Measurements from ENCODE around the gene CISD2.
"Not testable (repeated sequence)": the region's sequence is repeated elsewhere in the genome, so short reads cannot be mapped to it uniquely, and the experiment has no call there.

The CISD2 gene, protein sequence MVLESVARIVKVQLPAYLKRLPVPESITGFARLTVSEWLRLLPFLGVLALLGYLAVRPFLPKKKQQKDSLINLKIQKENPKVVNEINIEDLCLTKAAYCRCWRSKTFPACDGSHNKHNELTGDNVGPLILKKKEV

DNA sequence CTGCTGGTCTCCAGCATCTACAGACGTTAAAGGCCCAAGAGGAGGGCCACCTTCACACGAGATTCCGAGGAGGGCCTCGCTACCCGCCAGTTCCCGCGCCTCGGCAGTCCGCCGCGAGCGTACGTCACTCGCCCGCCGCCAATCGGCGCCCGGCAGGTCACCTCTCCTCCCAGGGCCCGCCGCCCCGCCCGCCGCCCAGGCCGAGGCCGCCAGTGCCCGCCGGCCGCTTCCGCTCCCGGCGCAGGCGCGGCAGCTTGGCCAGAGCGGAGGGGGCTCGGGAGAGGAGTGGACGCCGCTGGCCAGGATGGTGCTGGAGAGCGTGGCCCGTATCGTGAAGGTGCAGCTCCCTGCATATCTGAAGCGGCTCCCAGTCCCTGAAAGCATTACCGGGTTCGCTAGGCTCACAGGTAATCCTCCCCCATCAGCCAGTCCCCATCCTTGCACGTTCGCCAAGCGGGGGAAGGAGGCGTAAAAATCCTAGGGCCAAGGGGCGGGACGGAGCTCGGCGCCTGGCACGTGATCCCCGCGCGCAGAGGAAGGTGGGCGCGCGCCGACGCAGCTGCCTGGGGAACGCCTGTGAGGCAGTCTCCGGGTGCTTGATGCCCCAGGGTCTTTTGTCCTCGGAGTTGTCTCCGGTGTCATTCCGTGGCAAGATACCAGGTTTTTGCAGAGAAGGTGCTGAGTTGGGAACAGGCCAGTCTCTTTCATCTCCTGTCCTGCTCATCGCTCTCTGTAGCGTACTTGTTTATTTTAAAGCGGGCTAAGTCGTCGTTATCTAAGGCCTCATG lies at the start of gene CISD2:
Gene CISD2 (plus strand): TSS at position 212 of the 788 bp plus-strand sequence. CDS start 93 bp downstream, at position 305.
- peak; percentile 95 to 97 for DNase-seq

DNA sequence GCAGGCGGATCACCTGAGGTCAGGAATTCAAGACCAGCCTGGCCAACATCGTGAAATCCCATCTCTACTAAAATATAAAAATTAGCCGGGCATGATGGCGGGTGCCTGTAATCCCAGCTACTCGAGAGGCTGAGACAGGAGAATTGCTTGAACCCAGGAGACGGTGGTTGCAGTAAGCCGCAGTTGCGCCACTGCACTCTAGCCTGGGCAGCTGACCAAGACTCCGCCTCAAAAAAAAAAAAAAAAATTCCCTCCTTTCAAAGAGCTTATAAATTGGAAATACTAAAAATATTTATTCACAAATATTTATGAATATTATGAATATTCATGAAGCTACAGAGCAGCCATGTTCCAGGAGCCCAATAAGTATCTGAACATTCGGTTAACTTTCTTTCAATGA lies 49.7 kb upstream of the CISD2 start:
- not testable (repeated sequence) for DNase-seq

DNA sequence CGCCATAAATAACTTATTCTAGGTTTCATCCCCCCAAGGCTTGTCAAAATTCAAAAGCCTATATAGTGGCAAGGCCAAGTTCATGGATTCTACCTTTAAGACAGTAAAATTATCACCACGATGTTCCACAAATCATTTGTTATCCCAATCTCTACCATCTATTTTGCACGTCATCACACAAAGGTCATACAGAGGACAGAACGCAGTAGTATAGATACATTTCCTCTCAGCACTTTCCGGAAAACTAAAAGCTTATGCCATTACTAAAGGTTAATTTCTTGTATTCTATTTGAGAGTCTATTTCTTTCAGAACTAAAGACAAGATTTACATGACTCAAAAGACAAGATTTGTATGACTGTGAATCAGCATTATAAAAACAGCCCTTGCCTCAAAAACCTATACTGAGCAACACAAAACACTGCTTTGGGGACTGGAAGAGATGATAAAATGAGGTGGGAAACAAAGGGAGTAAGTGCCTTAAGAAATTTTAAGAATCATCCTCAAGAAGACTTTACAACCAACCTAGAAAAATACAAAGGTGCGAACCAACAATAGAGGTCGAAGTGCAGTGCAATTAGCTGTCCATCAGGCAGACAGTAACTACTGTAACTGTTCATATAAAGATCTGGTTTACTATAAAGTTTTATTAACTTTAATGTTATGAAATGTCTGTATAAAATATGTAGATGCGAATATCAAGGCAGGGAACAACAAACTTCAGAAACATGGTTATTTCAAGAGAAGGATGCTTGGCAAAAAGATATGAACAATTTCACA lies 49.0 kb upstream of the CISD2 start:
- DNase-seq, result no peak

DNA sequence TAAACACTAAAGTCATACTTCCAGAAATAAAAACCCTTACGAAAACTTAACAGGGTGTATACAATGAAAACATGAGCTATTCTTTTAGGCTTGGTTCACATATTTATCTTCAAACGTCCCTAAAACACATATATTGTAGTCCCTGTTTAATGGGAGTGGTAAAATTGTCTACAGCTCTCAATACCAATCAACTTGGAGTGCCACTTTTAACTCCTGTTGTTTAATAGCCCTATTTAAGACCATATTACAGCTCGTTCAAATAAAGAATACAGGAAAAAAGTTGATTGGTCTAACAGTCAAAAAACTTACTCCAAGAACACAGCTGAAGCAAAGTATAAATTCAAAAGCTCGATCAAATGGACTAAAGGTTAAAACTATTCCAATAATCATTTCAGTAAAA lies 45.3 kb upstream of the CISD2 start:
- DNase-seq, result no peak

DNA sequence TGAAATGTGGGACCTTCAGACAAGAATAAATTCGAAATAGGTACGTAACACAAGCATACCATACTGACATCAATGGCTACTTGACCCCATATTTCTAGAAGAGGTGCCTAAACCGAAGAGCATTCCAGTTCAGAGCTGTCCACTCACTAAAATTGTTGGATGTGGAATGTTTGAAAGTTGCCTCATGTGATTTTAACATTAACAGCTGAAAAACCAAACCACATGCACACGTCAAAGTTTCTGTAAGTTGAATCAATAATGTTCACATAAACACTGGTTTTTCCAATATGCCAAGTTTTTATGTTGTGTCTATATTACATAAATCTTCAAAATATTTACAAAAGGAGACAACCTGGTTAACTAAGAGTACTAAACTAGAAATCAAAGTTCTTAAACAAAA lies 44.9 kb upstream of the CISD2 start:
- no peak for DNase-seq

DNA sequence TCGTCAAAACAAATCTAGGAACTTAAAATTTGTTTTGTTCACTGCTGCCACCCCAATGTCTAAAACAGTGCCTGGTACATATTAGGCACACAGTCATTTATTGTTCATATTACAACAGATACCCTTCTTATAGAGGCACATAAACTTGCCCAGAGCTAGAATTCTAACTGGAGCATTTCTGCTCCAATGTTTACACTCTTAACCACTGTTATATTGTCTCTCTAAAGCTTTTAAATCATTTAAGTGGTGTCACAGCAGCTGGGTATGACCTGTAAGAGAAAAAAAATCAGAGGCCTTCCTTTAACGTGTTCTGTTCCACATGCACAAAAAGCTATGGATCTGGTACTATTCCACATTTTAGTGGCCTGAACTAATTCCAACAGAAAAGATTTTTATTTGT lies 44.4 kb upstream of the CISD2 start:
- DNase-seq, result no peak

DNA sequence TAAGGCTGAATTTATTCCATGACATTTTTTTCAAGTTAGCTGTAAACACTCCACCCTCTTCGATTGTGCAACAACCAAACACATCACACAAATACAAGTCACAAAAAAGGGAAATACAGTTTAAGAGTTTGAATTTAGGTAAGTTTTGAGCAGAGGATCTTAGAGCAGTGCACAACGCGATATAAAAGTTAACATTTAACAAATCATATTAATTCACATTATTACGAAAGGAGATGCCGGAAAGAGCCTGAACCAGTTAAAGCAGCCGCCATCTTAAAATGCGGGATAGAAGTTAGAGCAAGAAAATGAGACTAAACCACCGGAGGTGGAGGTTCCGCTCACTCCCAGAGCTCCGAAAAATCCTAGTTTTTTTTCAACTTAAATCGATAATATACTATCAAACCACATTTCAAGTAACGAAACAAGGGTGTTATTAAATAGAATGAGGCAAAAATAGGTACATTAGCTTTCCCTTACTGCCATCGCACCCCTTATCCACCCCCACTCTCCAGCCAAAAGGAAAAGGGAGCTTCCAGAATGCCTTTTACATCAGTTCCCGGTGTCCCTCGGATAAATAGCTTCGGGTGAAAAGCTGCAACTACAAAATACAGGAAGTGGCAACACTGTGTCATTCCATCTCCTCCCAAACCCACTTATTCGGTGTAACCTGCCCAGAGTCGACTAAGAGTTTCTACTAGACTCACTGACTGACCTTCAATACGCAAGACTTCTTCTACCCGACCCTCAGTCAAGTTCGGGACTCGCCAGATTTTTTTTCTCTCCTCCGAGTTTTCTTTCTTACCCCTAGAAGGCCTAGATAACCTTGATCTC lies 43.3 kb upstream of the CISD2 start:
- peak; percentile 69 to 71 for DNase-seq

DNA sequence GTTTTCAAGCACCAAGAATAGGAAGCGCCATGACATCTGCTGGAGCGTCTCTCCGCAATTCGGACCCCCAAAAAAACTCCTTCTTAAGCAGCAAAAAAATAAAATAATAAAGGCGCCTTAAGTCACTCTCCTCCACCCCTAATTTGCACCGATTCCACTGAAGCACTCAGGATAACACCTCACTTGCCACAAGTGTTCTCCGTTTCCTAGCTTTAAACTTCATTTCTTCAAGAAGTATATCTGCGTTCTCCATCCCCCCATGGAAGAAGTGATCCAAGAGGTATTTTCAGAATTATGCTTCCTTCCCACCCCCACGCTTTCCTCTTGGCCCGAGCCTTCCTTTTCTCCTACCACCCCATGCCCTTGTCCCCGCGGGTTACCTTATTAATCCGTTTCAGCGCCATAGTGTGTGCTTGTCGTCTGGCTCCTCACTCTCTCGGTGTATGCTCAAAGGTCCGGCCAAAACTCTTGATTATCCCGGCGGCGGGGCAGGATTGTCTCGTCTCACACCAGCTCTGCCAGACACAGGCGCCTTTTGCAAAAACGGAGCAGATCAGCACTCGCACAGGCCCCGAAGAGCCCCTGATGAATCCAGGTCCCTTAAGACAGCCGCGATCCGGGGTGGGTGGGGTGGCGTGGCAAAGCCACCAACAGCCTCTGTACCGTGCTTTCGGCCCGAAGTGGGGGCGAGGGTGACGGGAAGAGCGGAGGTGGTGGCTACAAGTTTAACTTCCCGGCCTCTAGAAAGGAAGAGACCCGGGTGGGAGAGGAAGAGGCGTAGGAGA lies 42.5 kb upstream of the CISD2 start:
- peak in 1 of 2 experiments; percentile 53 for DNase-seq

DNA sequence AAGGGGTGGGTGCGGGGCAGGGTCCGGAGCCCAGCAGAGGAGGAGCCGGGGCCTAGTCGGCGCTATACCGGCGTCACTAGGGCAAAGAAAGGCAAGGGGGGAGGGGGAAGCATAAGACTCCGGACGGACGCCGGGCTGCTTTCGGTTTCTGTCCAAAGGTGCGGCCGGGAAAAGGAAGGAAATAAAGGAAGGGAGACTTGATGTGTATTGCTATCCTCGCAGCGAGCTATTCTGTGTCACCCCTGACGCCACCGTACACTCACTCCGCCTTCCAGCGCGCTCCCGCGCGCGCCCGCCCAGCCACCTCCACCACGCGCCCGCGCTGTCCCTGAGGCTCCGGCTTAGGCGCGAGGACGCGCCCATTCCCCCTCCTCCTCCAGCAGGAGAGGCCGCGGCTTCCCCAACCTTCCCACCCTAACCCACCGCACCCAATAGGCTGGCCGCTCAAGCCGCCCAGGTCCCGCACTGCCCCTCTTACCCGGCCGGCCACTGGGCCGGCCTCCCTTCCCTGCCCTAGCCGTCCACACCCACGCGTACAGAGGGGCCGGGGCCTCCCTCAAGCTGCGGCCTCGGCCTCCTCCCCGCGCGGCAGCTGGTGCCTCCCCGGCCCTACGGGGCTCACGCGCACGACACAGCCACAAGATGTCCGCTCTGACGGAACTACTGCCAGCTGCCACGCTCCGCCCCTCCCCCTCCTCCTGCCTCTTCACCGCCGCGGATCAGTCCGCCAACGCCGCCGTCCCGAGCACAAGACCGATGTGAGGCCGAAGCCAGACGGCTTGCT lies 41.7 kb upstream of the CISD2 start, which contains the start of gene UBE2D3:
Gene UBE2D3 (minus strand): TSS at position 662 of the 784 bp plus-strand sequence. CDS start 1,043 bp downstream, outside the sequence.
- DNase-seq, result peak; percentile 95 to 96

DNA sequence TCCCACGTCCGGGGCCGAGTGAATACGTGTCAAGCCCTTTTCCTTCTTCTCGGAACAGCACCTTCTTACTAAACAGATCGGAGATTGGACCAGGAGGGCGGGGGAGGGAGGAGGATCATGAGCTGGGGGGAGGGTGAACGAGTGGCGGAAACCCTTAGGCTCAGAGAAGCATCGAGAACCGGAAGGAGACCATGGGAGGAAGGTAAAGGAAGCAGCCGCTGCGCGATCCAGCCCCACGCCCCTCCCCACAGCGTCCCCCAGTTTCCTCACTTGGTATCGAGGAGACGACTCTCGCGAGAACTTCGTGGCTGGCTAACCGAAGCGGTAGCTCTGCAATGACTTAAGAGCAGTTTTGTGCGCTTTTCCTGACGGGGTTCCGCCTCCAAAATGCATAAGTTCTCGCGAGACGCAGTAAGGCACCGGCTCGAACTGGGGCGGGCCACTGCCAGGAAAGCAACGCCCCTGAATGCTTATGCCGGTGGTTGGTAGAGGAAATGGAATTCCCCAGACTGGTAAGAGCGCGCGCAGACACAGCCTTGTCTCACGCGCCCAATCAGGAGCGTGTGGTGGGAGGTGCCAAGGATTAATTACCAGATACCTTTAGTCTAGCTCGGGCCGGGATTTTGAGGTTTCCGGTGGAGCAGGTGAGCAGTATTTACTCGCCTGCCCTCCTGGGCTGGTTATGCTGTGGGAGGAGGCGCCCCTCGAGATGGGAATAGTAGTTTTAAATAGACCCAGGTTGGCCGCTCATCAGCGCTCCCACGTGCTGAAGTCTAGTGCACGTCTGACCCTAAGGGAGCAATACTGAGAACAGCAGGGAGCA lies 40.9 kb upstream of the CISD2 start:
- DNase-seq, result peak; percentile 99 to 100

DNA sequence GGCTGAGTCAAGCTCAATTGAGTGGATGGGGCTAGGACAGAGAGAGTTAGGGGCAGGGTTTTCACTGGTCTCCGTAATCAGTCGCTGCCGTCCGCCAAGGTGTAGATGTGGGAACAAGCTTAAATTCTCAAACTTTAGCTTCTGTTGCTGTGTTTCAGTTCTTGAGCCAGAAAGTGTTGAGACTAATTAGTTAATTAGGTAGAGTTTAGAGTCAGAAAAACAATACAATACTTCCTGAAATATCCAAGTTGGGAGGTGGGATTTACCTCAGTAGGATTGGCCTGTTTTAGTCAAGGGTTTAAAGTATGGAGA lies 40.3 kb upstream of the CISD2 start:
- DNase-seq, result peak; percentile 51 to 61

DNA sequence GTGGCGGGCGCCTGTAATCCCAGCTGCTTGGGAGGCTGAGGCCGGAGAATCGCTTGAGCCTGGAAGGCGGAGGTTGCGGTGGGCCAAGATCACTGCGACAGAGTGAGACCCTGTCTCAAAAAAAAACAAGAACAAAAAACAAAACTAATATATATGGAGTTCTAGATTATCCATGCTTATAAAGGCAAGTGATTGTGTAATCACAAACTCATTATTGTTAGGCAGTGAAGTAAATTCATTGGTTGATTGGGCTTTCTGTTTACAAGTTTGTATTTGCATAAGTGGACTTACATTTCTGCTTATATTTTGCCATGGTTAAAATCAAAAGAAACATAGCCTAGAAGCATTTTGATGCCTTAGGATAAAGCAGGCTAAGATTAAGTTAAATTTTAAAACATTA lies 39.0 kb upstream of the CISD2 start:
- DNase-seq, result no peak

DNA sequence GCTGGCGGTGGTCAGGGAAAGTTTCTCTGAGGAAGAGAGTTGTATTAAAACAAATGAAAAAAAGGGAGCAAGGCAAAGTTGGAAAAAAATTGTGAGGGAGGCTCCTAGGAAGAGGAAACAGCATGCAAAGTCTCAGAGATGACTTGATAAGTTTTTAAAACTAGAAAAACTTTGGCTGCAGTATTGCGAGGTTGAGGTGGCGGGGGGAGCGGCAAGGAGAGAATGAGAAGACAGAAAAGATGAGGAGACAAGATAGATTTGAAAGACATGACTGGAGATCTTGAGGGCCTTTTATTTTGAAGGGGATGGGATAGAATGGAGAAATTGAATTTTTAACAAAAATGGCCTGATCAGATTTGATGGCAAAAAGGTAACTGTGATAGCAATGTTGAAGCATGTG lies 36.7 kb upstream of the CISD2 start:
- DNase-seq, result no peak

DNA sequence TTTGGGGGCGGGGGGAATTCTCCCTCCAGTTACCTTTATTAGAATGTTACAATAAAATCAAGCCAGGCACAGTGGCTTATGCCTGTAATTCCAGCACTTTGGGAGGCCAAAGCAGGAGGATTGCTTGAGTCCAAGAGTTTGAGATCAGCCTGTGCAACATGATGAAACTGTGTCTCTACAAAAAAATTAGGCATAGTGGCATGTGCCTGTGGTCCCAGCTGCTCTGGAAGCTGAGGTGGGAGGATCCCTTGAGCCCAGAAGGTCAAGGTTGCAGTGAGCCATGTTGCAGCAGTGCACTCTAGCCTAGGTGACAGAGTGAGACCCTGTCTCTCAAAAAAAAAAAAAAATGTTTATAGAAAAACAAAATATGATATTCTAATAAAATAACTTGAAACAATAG lies 36.1 kb upstream of the CISD2 start:
- DNase-seq, result no peak

DNA sequence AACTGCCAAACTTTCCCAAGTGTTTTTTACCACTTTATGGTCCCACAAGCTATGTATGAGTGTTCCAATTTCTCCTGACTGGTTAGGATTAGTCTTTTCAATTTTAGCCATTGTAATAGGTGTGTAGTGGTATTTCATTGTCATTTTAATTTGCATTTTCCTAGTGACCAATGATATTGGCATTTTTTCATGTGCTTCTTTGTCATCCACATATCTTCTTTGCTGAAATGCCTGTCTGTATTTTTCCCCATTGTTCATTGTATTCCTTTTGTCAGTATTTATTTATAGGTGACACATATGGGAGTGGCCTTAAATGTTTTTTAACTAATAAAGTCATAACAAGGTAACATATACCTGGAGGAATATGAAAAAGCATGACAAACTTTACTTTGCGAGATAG lies 32.2 kb upstream of the CISD2 start:
- DNase-seq, result no peak

DNA sequence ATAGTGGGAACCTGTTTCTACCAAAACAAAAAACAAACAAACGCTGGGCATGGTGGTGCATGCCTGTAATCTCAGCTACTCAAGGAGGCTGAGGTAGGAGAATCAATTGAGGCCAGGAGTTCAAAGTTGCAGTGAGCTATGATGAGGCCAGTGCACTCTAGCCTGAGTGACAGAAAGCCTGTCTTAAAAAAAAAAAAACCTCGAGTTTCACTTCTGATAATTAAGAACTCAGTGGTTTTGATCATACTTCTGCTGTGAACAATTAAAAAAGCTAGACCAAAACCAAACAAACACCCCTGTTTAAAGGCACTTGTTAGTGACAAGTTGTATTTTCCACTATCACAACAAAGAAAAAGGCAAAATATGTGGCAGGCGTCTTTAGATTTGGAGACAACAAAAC lies 26.4 kb upstream of the CISD2 start:
- no peak for DNase-seq

DNA sequence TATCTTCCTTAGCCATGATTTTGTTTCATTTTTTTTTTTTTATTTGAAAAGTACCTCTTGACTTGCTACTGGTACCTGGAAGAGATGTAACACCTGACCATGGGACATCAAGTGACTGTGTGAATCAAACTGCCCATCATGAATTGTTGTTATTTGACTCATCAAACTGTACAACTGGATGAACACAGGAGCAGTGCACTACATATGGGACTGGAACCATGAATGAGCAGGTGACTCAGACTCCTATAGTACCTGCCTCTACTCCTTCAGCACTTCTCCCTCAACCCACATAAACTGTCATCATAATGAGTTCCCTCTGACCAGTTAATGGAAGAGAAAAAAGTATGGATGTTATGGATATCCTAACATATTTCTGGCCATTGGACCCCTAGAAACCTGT lies 25.5 kb upstream of the CISD2 start:
- DNase-seq, result no peak

DNA sequence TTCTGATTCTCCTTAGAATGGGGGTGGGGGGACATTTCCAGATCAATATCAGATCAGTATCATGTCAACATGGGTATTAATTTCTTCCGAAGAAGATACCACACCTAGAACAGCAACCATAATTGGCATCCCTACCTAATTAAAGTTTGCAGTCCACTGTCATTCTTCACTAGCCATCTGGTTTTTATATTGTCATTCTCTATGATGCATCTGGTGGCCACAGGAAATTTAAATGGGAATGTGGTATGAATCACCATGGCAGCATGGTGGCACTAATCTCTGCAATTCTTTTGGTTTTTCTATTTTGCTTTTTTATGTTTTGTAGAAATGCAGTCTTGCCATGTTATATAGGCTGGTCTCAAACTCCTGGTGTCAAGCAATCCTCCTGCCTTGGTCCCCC lies 24.9 kb upstream of the CISD2 start:
- DNase-seq, result no peak

DNA sequence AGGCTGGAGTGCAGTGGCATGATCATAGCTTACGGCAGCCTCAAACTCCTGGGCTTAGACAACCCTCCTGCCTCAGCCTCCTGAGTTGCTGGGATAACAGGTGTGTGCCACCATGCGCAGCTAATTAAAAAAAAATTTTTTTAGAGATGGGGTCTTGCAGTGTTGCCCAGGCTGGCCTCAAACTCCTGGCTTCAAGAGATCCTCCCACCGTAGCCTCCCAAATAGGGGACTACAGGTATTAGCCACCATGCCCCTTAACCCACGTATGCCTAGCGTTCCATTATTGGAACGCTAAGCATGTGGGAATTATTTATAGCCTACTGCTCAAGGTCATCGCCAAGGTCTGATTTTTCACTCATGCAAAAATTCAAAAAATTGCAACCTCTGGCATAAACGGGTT lies 21.1 kb upstream of the CISD2 start:
- DNase-seq, result no peak

DNA sequence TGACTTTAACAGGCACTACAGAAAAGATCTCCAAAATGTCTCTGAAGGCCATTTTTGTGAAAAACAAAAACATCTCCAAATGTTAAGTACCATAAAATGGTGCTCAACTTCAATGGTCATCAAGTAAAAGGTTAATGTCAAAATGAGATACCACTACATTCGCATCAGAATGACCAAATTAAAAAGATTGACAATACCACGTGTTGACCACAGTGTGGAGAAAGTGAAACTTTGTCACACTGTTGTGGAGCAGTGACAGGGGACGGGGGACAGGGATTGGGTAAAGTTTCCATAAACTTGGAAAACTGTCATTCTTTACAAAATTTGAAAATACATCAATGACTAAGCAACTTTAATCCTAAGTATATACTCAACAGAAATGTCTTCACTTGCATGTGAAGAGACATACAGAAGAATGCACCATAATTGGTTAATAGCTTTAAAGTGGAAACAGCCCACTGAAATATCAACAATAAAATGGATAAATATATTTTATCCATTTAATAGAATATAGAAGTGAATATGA lies 19.1 kb upstream of the CISD2 start:
- DNase-seq, result no peak
